ENCODE data around the gene PHACTR3. TPM values are rescaled to one million over a fixed set of nuclear protein-coding genes. Genes with fewer than 3 reads are reported as not detected.

The PHACTR3 gene
- total RNA-seq, 1 experiment from 2014 or later: not detected

GRCh38 chr20:59656417-59656816 is 52.1 kb downstream of the PHACTR3 start:
- H2AFZ ChIP-seq (ENCODE audit: low read depth, low read length, poor library complexity, severe bottlenecking): no peak overlapping the region
- no peaks in the 10 kb centered on the region for H3K36me3 ChIP-seq (ENCODE audit: control insufficient read depth in 1 of 2, insufficient read depth in 2 of 2, low read length in 2 of 2)
- ChIA-PET RAD21 (ENCODE audit: low non-redundant PET in 1 of 2, low total read pairs in 2 of 2, uncharacterized antibody in 2 of 2, unreplicated experiment in 2 of 2) (no interaction called here), POLR2A (no interaction called here), CTCF (no interaction called here)
- TF ChIP-seq RAD21 (IDR thresholded peaks at IDR 0.05; ENCODE audit: low read depth) (no peak), REST (IDR thresholded peaks at IDR 0.05; ENCODE audit: low read depth) (no peak), POLR2AphosphoS5 (IDR thresholded peaks at IDR 0.05; ENCODE audit: low read depth, low read length) (no peak), JUND (IDR thresholded peaks at IDR 0.05) (no peak), ATF3 (IDR thresholded peaks at IDR 0.05) (no peak), CBX3 (IDR thresholded peaks at IDR 0.05; ENCODE audit: low read depth) (no peak), ZNF274 (IDR thresholded peaks at IDR 0.05; ENCODE audit: low read depth, low read length) (no peak), ZFX (IDR thresholded peaks at IDR 0.05) (no peak), YY1 (IDR thresholded peaks at IDR 0.05; ENCODE audit: extremely low read depth, insufficient replicate concordance, low read depth, low read length) (no peak), SRF (IDR thresholded peaks at IDR 0.05; ENCODE audit: low read depth) (no peak), FOSL1 (IDR thresholded peaks at IDR 0.05; ENCODE audit: low read depth) (no peak), EZH2phosphoT487 (IDR thresholded peaks at IDR 0.05; ENCODE audit: borderline replicate concordance) (no peak)
- TF ChIP-seq, protein P1, sequence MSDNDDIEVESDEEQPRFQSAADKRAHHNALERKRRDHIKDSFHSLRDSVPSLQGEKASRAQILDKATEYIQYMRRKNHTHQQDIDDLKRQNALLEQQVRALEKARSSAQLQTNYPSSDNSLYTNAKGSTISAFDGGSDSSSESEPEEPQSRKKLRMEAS (IDR thresholded peaks at IDR 0.05): no peak
- TF ChIP-seq, protein P2, sequence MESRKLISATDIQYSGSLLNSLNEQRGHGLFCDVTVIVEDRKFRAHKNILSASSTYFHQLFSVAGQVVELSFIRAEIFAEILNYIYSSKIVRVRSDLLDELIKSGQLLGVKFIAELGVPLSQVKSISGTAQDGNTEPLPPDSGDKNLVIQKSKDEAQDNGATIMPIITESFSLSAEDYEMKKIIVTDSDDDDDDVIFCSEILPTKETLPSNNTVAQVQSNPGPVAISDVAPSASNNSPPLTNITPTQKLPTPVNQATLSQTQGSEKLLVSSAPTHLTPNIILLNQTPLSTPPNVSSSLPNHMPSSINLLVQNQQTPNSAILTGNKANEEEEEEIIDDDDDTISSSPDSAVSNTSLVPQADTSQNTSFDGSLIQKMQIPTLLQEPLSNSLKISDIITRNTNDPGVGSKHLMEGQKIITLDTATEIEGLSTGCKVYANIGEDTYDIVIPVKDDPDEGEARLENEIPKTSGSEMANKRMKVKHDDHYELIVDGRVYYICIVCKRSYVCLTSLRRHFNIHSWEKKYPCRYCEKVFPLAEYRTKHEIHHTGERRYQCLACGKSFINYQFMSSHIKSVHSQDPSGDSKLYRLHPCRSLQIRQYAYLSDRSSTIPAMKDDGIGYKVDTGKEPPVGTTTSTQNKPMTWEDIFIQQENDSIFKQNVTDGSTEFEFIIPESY (IDR thresholded peaks at IDR 0.05; ENCODE audit: extremely low read depth, insufficient replicate concordance, low read length): no peak
- H4K20me1 ChIP-seq (ENCODE audit: insufficient read depth): no peaks in the 10 kb centered on the region
- no peak for DNase-seq (ENCODE audit: low read depth, low spot score)
- intact Hi-C loops (cut with micrococcal nuclease): no loop called here
- no peaks in the 10 kb centered on the region for H3K4me1 ChIP-seq (ENCODE audit: control insufficient read depth in 1 of 2, insufficient read depth in 2 of 2, low read length in 2 of 2)
- no peak overlapping the region for H3K27ac ChIP-seq (ENCODE audit: low read depth, low read length)
- no peak overlapping the region for H3K4me2 ChIP-seq (ENCODE audit: low read length)
- ATAC-seq: no peak
- no peaks in the 10 kb centered on the region; the same call in 1 of the 2 replicates for H3K9me2 ChIP-seq (ENCODE audit: insufficient read depth)
- H3K27me3 ChIP-seq (ENCODE audit: insufficient read depth, low read length): peaks cover 10% of the 10 kb centered on the region
- H3K9me3 ChIP-seq (ENCODE audit: control insufficient read depth in 1 of 2, insufficient read depth in 1 of 2, low read depth in 1 of 2, low read length in 2 of 2): peaks cover 0 to 14% of the 10 kb centered on the region in 2 experiments; a peak in 2 of 4 replicates
- BruUV-seq (replicated peaks): no TSS peak
- no peak overlapping the region for H3K4me3 ChIP-seq (replicated peaks in 1 of 2; ENCODE audit: low read depth in 1 of 2, low read length in 2 of 2)
- H3K9ac ChIP-seq (ENCODE audit: low read length): no peak overlapping the region
- H3K79me2 ChIP-seq (ENCODE audit: insufficient read depth, low read length): no peaks in the 10 kb centered on the region

Data from HCT116 (cell line).